T-helper 17 cell (primary cell): ENCODE measurements around the gene FHIT. TPM values are rescaled to one million over a fixed set of nuclear protein-coding genes. Genes with fewer than 3 reads are reported as not detected.

Experiments
- ATAC-seq: fragments of 150-1000 bp; cut with Tn5 transposase; 2 replicates; pipeline ENCODE4 v1.10.0; 2021; ENCODE audit warnings: mild to moderate bottlenecking, moderate library complexity
- DNase-seq, 3 donors: peaks; one replicate each; pipeline versions ENCODE4 v3.0.0 to v3.0.0-alpha.2; 2020 to 2021
- H3K9me3 ChIP-seq: one replicate; pipeline ENCODE4 v1.7.0; 2013; ENCODE audit warnings: low read length, mild to moderate bottlenecking; ENCODE audit not compliant: control insufficient read depth, poor library complexity, severe bottlenecking
- H3K27ac Mint-ChIP-seq: one replicate; pipeline ENCODE4 v1.8.0; 2022; ENCODE audit warnings: mild to moderate bottlenecking, moderate library complexity, mixed read lengths
- H3K27me3 Mint-ChIP-seq: one replicate; pipeline ENCODE4 v1.8.0; 2022; ENCODE audit warnings: mixed read lengths
- H3K36me3 Mint-ChIP-seq: one replicate; pipeline ENCODE4 v1.8.0; 2022; ENCODE audit warnings: low read depth, mixed read lengths
- H3K4me1 Mint-ChIP-seq: one replicate; pipeline ENCODE4 v1.8.0; 2022; ENCODE audit warnings: mild to moderate bottlenecking, mixed read lengths
- H3K4me3 Mint-ChIP-seq: one replicate; pipeline ENCODE4 v1.8.0; 2022; ENCODE audit warnings: mild to moderate bottlenecking, moderate library complexity, mixed read lengths
- total RNA-seq, 4 donors: library from RNA in 2 of 4; stranded (reverse) in 2 of 4; gene quantifications; one replicate each; pipeline ENCODE4 v1.2.3 and lab custom pipeline; 2022 to 2026

Gene FHIT
- total RNA-seq, 2 donors from 2014 or later = 18.8 to 28.6 TPM

- no peaks in the 10 kb centered on the region for H3K9me3 ChIP-seq
- DNase-seq = no peak
- Mint-ChIP-seq H3K27ac (no peak overlapping the region), H3K4me3 (no peak overlapping the region), H3K36me3 (no peaks in the 10 kb centered on the region), H3K4me1 (no peaks in the 10 kb centered on the region), H3K27me3 (no peaks in the 10 kb centered on the region)
- no peak for ATAC-seq
These were observed 480.7 kb downstream of the FHIT start for GRCh38 chr3:60770532-60770931.

GRCh38 chr3:60767536-60767935 is 483.7 kb downstream of the FHIT start:
- Mint-ChIP-seq H3K27ac (no peak overlapping the region), H3K27me3 (no peaks in the 10 kb centered on the region), H3K4me3 (no peak overlapping the region), H3K4me1 (no peaks in the 10 kb centered on the region), H3K36me3 (no peaks in the 10 kb centered on the region)
- ATAC-seq (no peak), DNase-seq (no peak)
- H3K9me3 ChIP-seq = no peaks in the 10 kb centered on the region

GRCh38 chr3:60765776-60766175 is 485.5 kb downstream of the FHIT start:
- Mint-ChIP-seq H3K36me3 (no peaks in the 10 kb centered on the region), H3K4me3 (no peak overlapping the region), H3K4me1 (no peaks in the 10 kb centered on the region), H3K27ac (no peak overlapping the region), H3K27me3 (no peaks in the 10 kb centered on the region)
- ATAC-seq = no peak
- no peak for DNase-seq
- no peaks in the 10 kb centered on the region for H3K9me3 ChIP-seq

GRCh38 chr3:60764870-60765269 is 486.4 kb downstream of the FHIT start:
- DNase-seq (no peak), ATAC-seq (no peak)
- no peak overlapping the region for H3K27ac Mint-ChIP-seq
- no peaks in the 10 kb centered on the region for H3K36me3 Mint-ChIP-seq
- H3K4me1 Mint-ChIP-seq = no peaks in the 10 kb centered on the region
- no peaks in the 10 kb centered on the region for H3K9me3 ChIP-seq
- no peaks in the 10 kb centered on the region for H3K27me3 Mint-ChIP-seq
- no peak overlapping the region for H3K4me3 Mint-ChIP-seq

- Mint-ChIP-seq H3K4me3 (no peak overlapping the region), H3K27ac (no peak overlapping the region), H3K4me1 (no peaks in the 10 kb centered on the region), H3K27me3 (no peaks in the 10 kb centered on the region), H3K36me3 (no peaks in the 10 kb centered on the region)
- ATAC-seq (no peak), DNase-seq (no peak)
- H3K9me3 ChIP-seq = no peaks in the 10 kb centered on the region
These were observed 491.1 kb downstream of the FHIT start for GRCh38 chr3:60760145-60760544.

- H3K4me1 Mint-ChIP-seq = no peaks in the 10 kb centered on the region
- H3K4me3 Mint-ChIP-seq = no peak overlapping the region
- no peaks in the 10 kb centered on the region for H3K9me3 ChIP-seq
- H3K27me3 Mint-ChIP-seq = no peaks in the 10 kb centered on the region
- H3K27ac Mint-ChIP-seq = no peak overlapping the region
- H3K36me3 Mint-ChIP-seq = no peaks in the 10 kb centered on the region
- DNase-seq (no peak), ATAC-seq (no peak)
These were observed 491.8 kb downstream of the FHIT start for GRCh38 chr3:60759439-60759838.

- no peaks in the 10 kb centered on the region for H3K4me1 Mint-ChIP-seq
- DNase-seq (no peak), ATAC-seq (no peak)
- H3K36me3 Mint-ChIP-seq = no peaks in the 10 kb centered on the region
- no peaks in the 10 kb centered on the region for H3K9me3 ChIP-seq
- no peaks in the 10 kb centered on the region for H3K27me3 Mint-ChIP-seq
- no peak overlapping the region for H3K4me3 Mint-ChIP-seq
- no peak overlapping the region for H3K27ac Mint-ChIP-seq
These were observed 492.4 kb downstream of the FHIT start for GRCh38 chr3:60758831-60759230.

- H3K4me3 Mint-ChIP-seq = no peak overlapping the region
- no peaks in the 10 kb centered on the region for H3K9me3 ChIP-seq
- no peak overlapping the region for H3K27ac Mint-ChIP-seq
- ATAC-seq (no peak), DNase-seq (no peak)
- no peaks in the 10 kb centered on the region for H3K27me3 Mint-ChIP-seq
- H3K4me1 Mint-ChIP-seq = no peaks in the 10 kb centered on the region
- H3K36me3 Mint-ChIP-seq = no peaks in the 10 kb centered on the region
These were observed 493.1 kb downstream of the FHIT start for GRCh38 chr3:60758171-60758570.

GRCh38 chr3:60757724-60758123 is 493.5 kb downstream of the FHIT start:
- Mint-ChIP-seq H3K4me1 (no peaks in the 10 kb centered on the region), H3K36me3 (no peaks in the 10 kb centered on the region), H3K27me3 (no peaks in the 10 kb centered on the region), H3K27ac (no peak overlapping the region), H3K4me3 (no peak overlapping the region)
- no peaks in the 10 kb centered on the region for H3K9me3 ChIP-seq
- no peak for ATAC-seq
- DNase-seq = no peak

GRCh38 chr3:60756241-60757030 is 494.8 kb downstream of the FHIT start:
- ATAC-seq (no peak), DNase-seq (no peak)
- Mint-ChIP-seq H3K27me3 (no peaks in the 10 kb centered on the region), H3K4me1 (no peaks in the 10 kb centered on the region), H3K36me3 (no peaks in the 10 kb centered on the region), H3K4me3 (no peak overlapping the region), H3K27ac (no peak overlapping the region)
- no peaks in the 10 kb centered on the region for H3K9me3 ChIP-seq

- no peak for ATAC-seq
- no peak for DNase-seq
- no peaks in the 10 kb centered on the region for H3K27me3 Mint-ChIP-seq
- no peaks in the 10 kb centered on the region for H3K9me3 ChIP-seq
- H3K4me1 Mint-ChIP-seq = no peaks in the 10 kb centered on the region
- no peak overlapping the region for H3K27ac Mint-ChIP-seq
- no peaks in the 10 kb centered on the region for H3K36me3 Mint-ChIP-seq
- no peak overlapping the region for H3K4me3 Mint-ChIP-seq
These were observed 496.2 kb downstream of the FHIT start for GRCh38 chr3:60755094-60755493.

- Mint-ChIP-seq H3K4me1 (no peaks in the 10 kb centered on the region), H3K27me3 (no peaks in the 10 kb centered on the region), H3K27ac (no peak overlapping the region), H3K4me3 (no peak overlapping the region), H3K36me3 (no peaks in the 10 kb centered on the region)
- no peak for ATAC-seq
- no peak for DNase-seq
- no peaks in the 10 kb centered on the region for H3K9me3 ChIP-seq
These were observed 496.6 kb downstream of the FHIT start for GRCh38 chr3:60754617-60755016.

- Mint-ChIP-seq H3K27me3 (no peaks in the 10 kb centered on the region), H3K4me1 (no peaks in the 10 kb centered on the region), H3K27ac (no peak overlapping the region), H3K4me3 (no peak overlapping the region), H3K36me3 (no peaks in the 10 kb centered on the region)
- ATAC-seq (no peak), DNase-seq (no peak)
- H3K9me3 ChIP-seq = no peaks in the 10 kb centered on the region
These were observed 498.4 kb downstream of the FHIT start for GRCh38 chr3:60752809-60753208.

- Mint-ChIP-seq H3K36me3 (no peaks in the 10 kb centered on the region), H3K4me1 (no peaks in the 10 kb centered on the region), H3K27me3 (no peaks in the 10 kb centered on the region), H3K4me3 (no peak overlapping the region), H3K27ac (no peak overlapping the region)
- no peak for DNase-seq
- no peak for ATAC-seq
- no peaks in the 10 kb centered on the region for H3K9me3 ChIP-seq
These were observed 504.4 kb downstream of the FHIT start for GRCh38 chr3:60746695-60747416.
